ENCODE results near the gene ATP5F1D.
"Not testable (repeated sequence)": the region's sequence is repeated elsewhere in the genome, so short reads cannot be mapped to it uniquely, and the experiment has no call there.

ATP5F1D gene

DNA sequence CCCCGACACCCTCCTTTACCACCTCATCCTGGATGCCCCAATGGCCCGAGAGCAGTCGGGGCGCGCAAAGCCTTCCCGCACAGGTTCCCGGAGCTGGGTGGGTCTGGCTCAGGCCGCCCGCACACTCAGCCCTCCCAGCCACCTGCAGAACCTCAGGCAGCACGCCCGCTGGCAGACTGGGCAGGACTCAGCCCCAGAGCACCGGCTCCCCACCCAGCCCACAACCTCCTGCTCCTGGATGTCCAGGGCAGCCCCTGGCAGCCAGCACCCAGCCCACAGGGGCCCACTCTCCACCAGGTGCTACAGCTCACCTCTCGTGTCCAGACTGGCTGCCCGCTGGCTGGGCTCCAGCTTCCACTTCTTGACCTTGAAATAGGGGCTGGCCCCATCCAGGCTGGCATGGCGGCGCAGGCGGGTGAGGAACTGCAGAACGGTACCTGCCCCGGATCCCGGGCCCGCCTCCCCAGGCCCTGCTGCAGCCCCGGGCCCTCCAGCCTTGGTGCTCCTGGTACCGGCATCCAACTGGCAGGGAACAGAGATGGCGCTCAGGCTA, 8.4 kb upstream of the ATP5F1D start:
- DNase-seq, result no peak

DNA sequence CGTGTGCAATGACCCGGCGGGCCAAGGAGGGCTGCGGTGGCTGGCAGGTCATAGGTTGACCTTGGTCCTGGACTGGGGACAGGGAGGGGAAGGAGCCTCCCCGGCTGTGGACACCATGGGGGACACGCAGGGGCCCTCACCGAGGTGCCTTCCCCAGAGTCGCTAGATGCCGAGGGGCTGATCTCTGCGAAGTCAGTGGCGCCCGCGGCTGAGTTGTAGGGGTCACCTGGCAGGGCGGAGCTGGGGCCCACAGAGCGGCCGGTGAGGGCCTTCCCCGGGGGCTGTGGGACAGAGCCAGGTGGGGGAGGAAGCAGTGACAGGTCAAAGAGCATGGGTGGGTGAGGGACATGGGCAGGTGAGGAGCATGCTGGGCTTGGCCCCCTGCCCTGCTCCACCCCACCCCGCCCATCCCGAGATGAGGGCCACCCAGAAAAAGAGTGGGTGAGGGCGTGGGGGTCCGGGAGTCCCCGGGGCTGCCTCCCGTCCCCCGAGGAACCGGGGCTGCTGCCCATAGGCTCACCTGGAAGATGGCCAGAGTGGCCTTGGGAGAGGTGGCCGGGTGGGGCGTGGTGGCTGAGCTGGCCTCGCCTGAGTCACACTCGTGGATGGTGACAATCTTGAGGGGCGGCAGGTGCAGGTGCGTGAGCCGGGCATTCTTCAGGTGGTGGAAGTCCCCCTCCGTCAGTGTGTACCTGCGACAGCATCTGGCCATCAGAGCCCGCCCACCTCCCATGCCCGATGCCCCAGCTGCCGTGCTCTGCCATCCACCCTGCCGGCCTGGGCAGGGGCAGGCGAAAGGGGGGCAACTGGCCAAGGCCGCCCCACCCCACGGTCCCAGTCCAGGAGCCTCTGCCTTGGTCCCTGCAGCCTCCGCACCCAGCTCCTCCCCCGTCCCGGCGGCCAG, 7.2 kb upstream of the ATP5F1D start:
- no peak for DNase-seq

DNA sequence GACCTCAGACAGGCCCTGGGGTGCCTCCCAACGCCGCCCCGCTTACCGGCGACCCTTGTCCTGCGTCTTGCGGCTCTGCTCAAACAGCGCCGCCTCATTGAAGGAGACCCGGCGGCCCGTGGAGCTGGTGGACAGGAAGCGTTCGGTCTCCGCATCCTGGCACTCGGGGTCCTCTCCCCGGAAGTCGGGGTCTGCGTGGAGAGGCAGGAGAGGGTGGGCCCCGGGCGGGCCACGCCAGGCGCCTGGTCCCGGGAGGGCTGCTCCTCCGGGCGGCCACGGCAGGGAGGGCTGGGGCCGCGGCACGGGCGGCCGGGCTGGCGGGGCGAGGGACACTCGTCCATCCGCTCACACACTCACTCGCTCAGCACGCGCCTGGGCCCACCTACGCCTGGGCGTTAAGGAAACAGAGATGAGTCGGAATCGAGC, 6.6 kb upstream of the ATP5F1D start:
- DNase-seq, result no peak

DNA sequence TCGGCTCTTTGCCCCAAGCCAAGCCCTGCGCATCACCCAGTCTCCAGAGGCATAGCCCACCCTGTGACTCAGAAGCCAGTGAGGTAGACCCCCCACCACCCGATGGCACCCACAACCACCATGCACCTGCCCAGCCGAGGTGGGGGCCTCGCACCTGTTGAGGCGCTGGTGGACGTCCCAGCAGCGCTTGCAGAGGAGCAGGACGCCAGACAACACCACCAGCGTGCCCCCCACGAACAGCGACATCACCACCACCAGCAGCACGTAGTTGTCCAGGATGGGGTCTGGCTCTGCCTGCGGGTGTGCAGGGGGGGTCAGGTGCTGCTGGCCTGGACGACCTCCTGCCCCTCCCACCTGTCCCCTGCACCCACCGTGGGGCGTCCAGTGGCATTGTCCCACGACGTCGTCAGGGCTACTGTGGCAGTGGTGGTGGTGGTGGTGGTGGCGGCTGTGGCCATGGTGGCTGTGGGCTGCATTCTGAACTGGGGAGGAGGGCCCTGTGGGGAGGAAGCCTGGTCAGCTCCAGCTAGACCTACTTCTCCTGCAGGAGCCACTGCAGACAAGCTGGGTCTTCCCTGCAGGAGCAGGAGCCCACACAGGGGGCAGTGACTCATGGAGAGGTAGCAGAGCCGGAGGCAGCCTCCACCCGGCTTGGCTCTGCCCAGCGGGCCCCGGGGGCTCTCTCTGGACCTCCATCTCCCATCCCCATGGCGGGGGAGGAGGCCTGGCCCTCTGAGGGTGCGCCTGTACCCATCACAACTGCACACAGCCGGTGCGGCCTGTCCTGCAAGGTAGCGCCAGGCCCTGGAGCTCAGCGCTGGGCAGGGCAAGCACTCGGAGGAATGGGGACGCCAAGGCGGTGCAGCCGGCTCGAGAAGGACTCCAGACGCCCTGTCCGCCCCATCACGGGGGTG, 5.7 kb upstream of the ATP5F1D start:
- DNase-seq, result no peak

DNA sequence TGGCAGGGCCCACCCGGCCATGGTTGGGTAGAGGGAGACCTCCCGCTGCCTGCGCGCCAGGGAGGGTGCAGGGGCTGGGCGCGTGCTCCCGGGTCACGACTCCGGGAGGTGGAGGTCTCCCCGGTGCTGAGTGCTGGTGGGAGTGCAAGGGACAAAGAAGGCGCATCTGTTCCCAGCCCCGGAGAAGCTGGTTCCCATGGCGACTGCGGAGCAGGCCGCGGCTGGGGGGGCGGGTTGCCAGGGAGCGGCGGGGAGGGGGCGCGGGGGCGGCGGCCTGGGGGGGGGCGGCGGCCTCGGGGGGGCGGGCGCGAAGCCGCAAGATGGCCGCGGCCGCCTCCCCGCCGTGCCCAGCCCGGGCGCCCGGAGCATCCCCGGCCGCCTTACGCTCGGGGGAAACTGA, 5.0 kb upstream of the ATP5F1D start:
- no peak for DNase-seq

DNA sequence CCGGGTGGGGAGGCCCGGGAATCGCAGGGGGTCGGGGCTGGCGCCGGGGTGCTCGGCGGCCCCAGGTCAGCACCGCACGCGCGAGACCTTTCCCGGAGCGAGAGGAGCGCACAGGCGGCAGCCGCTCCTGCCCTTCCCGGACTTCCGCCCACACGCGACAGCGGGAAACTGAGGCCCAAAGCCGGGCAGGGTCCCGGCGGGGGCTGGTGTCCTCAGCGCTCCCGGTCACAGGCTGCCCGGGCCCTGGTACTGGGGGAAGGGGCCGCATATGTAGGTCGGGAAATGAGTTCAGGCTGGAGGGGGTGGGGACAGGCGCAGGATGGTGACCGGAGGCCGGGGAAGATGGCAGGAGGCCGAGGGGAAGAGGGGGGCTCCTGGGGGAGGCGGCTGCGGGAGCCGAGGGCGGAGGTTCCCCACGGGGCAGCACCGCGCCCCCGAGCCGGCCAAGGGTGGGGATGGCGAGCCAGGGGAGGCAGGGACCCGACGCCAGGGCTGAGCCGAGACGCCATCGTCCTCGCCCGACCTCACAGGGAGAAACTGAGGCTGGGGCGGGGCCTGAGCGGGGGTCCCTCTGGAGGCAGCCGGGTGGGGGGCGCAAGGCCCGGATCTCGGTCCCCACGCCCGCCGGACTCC, 4.4 kb upstream of the ATP5F1D start:
- DNase-seq, result no peak

DNA sequence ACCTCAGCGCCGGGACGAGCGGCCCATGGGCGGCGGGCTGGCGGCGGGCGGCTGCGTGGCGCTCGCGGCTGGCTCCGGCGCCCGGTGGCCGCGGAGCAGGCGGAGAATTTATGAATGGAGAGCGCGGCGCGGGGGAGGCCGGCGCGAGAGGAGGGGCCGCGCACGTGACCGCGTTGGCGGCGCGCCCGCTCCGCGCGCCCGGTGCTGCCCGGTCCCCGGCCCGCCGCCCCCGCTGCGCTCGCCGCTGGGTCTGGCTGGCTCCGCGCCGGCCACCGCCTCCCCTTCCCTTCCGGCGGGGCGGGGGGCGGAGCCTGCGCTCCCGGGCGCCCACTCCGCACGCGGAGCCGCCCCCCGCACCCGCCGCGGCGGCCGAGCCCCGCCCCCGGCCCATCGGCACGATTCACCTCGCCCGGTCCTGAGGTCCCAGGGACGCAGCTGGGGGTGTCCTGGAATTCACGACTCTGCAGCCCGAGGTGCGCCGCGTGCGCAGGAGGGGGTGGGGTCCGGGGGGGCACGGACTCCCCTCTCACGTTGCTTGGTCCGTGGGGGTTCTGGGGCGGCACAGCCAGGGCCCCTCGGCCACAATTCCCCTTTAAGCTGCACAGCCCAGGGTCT, 3.7 kb upstream of the ATP5F1D start, which contains the start of gene CBARP:
CBARP (minus strand) TSS at position 252 of the 615 bp plus-strand sequence. CDS start 1,905 bp downstream, outside the sequence.
- no peak for DNase-seq

DNA sequence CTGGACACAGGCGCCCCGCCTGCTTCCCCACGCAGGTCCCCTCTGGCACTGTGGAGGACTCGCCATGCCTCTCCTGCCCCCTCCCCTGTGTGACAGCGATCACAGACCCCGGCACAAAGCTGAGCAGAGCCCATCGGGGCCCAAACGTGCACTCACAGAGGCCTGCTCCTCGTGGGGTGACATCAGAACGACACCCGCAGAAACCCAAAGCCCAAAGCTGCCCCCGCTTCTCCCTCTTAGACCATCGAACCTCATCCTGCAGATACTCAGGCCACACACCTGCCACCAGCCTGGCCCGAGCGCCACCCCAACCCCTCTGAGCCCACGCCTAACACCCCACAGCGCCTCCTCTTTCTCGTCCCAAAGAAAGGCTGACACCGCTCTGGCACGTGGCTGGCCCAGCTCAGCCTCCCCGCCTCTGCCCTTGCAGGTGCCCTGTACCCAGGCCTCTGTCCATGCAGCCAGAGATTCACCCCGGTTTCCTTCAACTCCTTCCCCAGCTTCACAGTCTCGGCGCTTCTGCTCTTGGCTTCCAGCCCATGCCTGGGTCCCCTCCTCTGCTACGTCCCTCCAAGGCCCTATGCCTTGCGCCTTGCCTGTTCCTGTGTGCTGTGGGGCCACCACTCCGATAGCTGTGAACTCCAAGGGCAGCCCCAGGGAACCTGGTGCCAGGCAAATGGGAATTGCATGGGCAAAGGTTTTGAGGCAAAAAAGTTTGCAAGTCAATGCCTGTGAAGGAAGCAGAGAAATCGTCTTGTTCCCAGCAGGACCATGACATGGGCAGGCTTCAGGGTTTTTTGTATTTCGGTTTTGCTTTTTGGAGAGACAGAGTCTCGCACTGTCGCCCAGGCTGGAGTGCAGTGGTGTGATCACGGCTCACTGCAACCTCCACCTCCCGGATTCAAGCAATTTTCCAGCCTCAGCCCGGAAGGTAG, 2.9 kb upstream of the ATP5F1D start:
- no peak for DNase-seq

DNA sequence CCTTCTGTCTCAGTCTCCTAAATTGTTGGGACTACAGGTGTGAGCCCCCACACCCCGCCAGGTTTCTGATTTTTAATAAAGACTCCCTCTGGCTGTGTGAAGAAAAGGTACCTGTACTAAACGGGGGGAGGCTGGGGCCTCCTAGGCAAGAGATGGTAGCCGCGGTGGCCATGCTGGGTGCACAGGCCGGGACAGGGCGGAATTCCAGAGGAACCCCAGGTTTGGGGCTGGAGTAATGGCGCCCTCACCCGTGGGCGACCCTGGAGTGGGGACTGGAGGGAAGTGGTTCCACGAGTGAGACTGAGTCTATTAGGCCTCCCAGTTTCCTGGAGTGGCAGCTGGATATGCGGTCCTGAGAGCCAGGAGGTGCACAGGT, 2.1 kb upstream of the ATP5F1D start:
- DNase-seq, result no peak

DNA sequence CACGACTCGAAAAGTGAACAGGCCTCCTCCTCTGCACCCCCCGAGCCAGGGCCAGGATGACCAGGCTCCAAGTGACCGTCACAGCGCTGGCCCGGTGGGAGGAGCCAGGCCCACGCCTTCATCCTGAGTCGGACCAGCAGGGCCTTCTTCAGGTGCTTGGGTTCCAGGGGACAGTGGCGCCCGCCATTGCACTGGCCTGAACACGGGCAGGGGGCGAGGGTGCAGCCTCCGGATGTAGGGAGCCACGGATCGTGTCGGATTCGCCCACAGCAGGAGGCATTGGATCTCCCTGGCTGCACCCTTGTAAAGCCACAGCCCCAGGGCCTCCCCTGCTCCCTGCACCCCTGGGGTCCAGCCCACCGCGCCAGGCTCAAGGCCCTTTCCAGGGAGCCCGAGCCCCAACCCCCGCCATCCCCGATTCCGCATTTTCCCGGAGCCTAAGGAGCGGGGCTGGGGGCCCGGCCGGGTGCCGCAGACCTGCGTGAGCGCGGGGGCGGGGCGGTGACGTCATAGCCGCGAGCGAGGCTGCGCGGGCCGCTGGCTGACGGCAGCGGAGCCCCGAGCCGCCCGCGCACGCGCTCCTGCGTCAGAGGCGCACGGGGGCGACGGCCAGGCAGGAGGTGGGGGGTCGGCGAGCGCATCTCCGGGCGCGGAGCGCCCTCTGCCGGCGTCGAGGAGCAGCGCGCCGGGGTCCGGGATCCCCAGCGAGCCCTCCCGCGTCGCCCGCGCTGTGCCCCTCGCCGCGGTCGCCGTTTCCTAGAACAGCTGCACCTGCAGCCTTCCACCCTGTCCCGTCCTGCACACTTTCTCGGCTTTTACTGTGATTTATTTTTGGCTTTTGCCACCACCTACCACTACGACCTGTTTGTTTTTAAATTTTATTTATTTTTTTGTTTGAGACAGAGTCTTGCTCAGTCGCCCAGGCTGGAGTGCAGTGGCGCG, 1.5 kb upstream of the ATP5F1D start:
- DNase-seq, result peak; percentile 86 to 94

DNA sequence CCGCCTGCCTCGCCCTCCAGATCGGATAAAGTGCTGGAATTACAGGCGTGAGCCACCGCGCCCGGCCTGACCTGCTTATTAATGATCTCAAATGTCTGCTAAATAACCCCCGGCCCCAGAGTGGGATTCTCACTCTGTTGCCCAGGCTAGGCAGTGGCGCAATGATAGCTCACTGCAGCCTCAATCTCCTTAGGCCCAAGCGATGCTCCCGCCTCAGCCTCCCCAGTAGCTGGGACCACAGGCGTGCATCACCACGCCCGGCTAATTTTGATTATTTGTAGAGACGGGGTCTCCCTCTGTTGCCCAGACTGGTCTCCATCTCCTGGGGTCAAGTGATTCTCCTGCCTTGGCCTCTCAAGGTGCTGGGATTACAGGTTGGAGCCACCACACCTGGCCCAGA, 626 bp upstream of the ATP5F1D start:
- DNase-seq, result no peak

DNA sequence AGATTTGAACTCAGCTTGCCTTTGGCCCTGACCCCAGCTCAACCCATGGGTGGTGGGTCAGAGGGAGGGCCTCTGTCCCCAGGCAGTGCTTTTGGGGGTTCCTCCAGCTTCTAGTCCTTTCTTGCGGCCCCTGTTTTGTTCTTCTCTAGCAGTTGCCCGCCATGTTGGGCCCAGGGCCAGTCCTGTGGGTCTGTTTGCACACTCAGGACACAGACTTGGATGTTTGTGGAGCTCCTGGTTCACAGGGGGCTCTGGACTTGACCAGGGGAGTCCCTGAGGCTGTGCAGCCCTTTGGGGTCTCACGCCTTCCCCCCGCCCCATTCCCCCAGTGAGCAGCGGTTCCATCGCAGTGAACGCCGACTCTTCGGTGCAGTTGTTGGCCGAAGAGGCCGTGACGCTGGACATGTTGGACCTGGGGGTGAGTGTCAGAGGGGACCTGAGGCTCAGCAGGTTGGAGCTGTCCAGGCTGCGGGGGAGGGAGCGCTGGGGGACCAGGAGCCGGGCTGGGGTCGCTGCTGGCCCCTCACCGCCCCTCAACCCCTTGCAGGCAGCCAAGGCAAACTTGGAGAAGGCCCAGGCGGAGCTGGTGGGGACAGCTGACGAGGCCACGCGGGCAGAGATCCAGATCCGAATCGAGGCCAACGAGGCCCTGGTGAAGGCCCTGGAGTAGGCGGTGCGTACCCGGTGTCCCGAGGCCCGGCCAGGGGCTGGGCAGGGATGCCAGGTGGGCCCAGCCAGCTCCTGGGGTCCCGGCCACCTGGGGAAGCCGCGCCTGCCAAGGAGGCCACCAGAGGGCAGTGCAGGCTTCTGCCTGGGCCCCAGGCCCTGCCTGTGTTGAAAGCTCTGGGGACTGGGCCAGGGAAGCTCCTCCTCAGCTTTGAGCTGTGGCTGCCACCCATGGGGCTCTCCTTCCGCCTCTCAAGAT, 2.5 kb downstream of the ATP5F1D start:
- DNase-seq, result peak; percentile 69 to 79

DNA sequence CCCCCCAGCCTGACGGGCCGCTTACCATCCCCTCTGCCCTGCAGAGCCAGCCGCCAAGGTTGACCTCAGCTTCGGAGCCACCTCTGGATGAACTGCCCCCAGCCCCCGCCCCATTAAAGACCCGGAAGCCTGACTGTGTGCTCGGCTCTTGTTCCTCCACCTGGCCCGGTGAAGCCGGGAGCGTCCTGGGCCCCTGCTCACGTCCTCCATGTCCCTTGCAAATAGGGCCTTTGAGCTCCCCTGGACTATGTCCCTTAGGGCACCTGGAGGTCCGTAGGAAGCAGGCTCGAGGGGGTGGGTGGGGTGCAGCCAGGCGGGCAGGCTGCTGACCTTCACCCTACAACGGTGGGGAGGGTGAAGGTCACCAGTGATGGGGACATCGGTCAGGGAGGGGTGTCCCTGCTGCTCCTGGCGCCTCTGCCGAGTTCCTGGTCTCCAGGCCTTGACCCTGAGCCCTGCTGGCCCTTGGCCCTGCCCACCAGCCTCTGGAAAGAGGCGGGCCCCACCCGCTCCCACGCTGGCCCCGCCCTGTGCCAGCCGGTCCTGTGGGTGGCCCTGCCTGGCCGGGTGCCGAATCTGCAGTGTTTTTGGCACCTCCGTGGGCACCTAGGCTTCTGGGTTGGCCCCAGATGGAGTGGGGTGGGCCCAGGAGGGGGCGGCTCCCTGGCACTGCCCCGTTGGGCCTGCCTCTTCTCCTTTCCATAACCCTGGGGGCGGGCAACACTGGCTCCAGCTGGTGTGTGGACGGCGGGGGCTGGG, 3.3 kb downstream of the ATP5F1D start:
- peak; percentile 75 to 78 for DNase-seq

DNA sequence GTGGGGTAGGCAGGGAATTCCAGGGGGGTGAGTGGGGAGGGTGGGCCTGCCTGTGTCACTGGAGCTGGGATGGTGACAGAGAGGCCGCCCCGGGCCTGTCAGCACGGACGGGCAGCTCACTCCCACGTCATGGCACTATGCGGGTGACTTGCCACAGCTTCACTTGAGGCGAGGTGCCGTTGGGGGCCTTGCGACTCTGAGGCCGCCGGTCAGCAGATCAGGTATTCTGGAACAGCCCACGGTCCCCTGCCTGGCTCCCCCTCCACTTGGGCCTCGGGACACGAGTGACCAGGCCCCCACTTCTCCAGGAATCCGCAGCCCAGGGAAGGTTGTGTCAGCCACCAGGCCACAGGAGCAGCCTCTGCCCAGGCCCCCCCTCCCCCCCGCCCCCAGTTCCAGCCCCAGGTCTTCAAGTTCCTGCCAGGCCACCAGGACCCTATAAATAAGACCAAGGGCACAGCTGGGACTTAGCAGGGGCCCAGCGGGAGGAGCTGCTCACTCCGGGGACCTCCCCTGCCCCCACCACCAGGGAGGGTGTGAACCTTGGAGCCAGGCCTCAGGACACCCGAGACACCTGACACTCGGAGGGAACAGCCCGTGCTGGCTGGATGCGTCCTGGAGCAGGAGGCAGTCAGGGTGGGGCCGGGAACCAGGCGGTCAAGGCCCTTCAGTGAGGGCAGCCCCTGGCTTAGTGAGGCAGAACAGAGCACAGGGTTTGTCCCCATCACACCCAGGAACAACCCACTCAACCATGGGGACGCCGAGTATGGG, 4.1 kb downstream of the ATP5F1D start:
- DNase-seq, result no peak

DNA sequence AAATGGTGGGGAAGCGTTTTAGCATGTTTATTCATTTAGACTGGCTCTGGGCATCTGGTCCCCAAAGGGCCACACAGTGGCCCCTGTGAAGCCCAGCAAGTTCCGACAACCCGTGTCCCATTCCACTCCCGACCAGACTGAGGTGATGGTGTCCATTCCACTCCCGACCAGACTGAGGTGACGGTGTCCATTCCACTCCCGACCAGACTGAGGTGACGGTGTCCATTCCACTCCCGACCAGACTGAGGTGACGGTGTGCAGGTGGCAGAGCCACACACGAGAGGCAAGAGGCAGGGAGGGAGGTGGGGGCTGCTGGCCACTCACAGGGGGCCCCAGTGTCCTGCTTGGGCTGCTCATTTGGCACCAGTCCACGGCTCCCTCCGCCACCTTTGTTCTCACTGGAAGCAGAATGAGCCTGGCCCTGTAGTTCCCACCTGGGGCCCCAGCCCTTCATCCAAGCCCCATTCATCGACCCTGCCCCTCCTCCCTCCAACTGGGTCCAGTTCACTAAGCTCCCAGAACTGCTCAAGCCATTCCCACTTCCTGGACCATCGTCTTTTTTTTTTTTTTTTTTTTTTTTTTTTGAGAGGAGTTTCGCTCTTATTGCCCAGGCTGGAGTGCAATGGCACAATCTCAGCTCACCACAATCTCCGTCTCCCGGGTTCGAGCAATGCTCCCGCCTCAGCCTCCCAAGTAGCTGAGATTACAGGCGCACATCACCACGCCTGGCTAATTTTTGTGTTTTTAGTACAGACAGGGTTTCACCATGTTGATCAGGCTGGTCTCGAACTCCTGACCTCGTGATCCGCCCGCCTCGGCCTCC, 4.9 kb downstream of the ATP5F1D start:
- DNase-seq, result not testable (repeated sequence)

DNA sequence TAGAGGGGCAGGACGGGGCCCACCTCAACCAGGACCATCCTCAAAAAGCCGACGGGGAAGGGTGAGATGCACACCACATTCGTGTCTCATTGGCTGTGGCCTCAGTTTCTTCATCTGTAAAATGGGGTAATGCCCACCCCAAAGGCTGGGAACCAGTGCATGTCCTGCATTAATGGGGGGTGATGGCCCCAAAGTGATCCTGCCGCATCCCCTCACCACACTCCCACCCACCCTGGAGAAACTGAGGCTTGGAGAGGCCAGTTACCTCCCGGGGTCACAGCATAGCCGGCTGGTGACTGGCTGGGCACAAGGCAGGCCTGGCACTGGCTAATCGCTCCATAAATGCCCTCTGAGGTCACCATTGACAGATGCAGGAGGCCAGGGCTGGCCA, 6.2 kb downstream of the ATP5F1D start:
- DNase-seq, result no peak

Measured in inflammatory macrophage treated with lipopolysaccharide for 1 hour (primary cell).